AG04449 (cell line): ENCODE measurements around the gene TMEM119.

Experiments
- CTCF ChIA-PET: fragments of 350-600 bp; formaldehyde crosslinking; extraction: SDS; loops from one replicate; lab custom pipeline; 2021; ENCODE audit warnings: antibody characterized with exemption; lab: Yijun Ruan, JAX
- POLR2A ChIA-PET: fragments of 400-600, 350-600 bp; formaldehyde crosslinking; extraction: SDS; loops from one replicate; lab custom pipeline; 2020; ENCODE audit warnings: antibody characterized with exemption, inconsistent platforms; lab: Yijun Ruan, JAX
- DNase-seq: peaks from one replicate; pipeline ENCODE4 v3.0.0-alpha.2; 2010; ENCODE audit warnings: low read depth, low spot score
- H3K4me3 ChIP-seq: 2 replicates; pipeline ENCODE4 v1.5.1; 2011; ENCODE audit warnings: low read depth, mild to moderate bottlenecking, control low read depth, low read length
- CTCF ChIP-seq: IDR thresholded peaks from one replicate; pipeline ENCODE4 v1.5.1; 2011; ENCODE audit warnings: mild to moderate bottlenecking, moderate library complexity, low read length, control low read depth, inconsistent platforms; ENCODE audit not compliant: insufficient read depth; ENCODE audit errors: missing control alignments

TMEM119 gene

DNA sequence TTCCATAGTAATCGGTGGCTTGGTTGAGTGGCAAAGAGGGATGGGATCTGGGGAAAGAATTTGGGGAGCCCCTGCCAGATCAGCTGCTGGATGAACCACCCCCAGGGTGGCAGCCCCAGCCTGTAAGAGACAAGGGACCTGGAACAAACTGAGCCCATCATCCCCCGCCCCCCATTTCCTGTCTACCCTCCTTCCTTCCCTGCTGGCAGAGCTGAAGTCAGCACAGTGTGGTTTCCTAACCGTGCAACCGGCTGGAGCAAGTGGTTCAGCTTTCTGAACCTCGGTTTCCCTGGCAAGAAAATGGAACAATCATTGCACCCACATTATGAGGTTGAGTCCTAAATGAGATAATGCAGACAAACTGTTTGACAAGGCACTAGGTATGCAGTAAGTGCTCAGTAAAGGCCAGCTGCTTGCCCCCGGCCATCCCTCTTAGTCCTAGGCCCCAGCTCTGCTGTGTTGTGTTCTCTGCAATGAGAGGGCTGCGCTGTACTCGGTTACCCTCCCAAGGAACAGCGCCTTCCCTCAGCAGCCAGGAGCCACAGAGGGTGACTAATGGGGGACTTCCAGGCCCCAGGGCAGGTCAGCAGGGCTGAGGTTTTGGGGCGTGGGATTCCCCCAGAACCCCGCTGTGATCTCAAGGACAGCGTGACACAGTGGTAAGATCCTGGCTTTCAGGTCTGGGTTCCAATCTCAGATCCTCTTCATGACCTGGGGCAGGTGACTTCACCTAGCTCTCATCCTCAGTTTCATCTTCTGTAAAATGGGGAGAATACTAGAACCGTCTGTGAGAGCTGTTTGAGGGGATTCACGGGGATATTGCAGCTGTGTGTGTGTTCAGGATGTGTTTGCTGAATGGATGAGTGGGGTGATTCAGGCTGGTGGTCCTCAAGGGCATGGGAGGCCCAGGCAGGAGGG lies 19.3 kb upstream of the TMEM119 start:
- H3K4me3 ChIP-seq = no peak overlapping the region
- TF ChIP-seq CTCF = no peak
- no peak for DNase-seq
- ChIA-PET CTCF (interaction anchor here (0.8 to 17.4 kb wide), 50 partner anchors 10 to 482 kb away, joined by 3 to 1115 read pairs (median 7); partner anchors contain the start of genes ALKBH2, ISCU, SART3 and SELPLG), POLR2A (interaction anchor here (0.5 kb wide), 1 partner anchor 29 kb away, joined by 3 read pairs; no protein-coding TSS in a partner anchor)

- no peak overlapping the region for H3K4me3 ChIP-seq
- no peak for DNase-seq
- ChIA-PET POLR2A (no interaction called here), CTCF (interaction anchor here (0.8 to 17.4 kb wide), 6 partner anchors 9 to 101 kb away, joined by 3 to 1115 read pairs (median 72); partner anchors contain the start of genes ISCU, SART3 and TMEM119)
- no peak for TF ChIP-seq CTCF
These were observed 18.5 kb upstream of the TMEM119 start for GRCh38 chr12:108616359-108616758.

- ChIA-PET CTCF (interaction anchor here (1.3 to 17.4 kb wide), 4 partner anchors 13 to 49 kb away, joined by 3 to 1115 read pairs (median 72); partner anchors contain the start of genes ISCU, SART3 and TMEM119), POLR2A (no interaction called here)
- no peak for DNase-seq
- no peak overlapping the region for H3K4me3 ChIP-seq
- TF ChIP-seq CTCF = no peak
These were observed 18.0 kb upstream of the TMEM119 start for GRCh38 chr12:108615918-108616317.

- ChIA-PET CTCF (interaction anchor here (17.4 kb wide), 1 partner anchor 48 kb away, joined by 1115 read pairs; the partner anchor contains the start of genes ISCU and SART3), POLR2A (no interaction called here)
- no peak for DNase-seq
- no peak for TF ChIP-seq CTCF
- no peak overlapping the region for H3K4me3 ChIP-seq
These were observed 16.8 kb upstream of the TMEM119 start for GRCh38 chr12:108614639-108615038.

DNA sequence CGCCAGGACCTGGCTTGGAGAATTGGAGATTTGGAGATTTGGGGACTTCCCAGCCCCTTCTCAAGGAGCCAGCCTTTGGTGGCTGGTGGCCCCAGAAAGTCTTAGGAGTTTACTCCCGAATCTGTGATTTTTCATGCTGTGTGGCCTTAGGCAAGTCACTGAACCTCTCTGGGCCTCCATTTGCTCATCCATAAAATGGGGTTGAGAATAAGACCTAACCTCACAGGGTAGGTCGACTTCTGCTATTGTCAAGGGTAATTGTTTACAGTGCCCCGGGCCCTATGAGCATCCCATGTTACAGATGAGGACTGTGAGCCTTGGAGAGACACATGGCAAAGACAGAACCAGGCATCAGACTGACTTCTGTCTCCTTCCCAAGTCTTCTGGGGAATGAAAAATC lies 16.2 kb upstream of the TMEM119 start:
- DNase-seq = no peak
- TF ChIP-seq CTCF = no peak
- ChIA-PET POLR2A (no interaction called here), CTCF (interaction anchor here (1.1 to 17.4 kb wide), 2 partner anchors 47 to 190 kb away, joined by 3 to 1115 read pairs; partner anchors contain the start of genes ISCU and SART3)
- H3K4me3 ChIP-seq = no peak overlapping the region

- ChIA-PET POLR2A (no interaction called here), CTCF (interaction anchor here (1.1 to 17.4 kb wide), 2 partner anchors 47 to 191 kb away, joined by 3 to 1115 read pairs; partner anchors contain the start of genes ISCU and SART3)
- no peak overlapping the region for H3K4me3 ChIP-seq
- TF ChIP-seq CTCF = no peak
- DNase-seq = no peak
These were observed 15.7 kb upstream of the TMEM119 start for GRCh38 chr12:108613548-108613947.
